ENCODE data around the gene NTNG2.

DNA sequence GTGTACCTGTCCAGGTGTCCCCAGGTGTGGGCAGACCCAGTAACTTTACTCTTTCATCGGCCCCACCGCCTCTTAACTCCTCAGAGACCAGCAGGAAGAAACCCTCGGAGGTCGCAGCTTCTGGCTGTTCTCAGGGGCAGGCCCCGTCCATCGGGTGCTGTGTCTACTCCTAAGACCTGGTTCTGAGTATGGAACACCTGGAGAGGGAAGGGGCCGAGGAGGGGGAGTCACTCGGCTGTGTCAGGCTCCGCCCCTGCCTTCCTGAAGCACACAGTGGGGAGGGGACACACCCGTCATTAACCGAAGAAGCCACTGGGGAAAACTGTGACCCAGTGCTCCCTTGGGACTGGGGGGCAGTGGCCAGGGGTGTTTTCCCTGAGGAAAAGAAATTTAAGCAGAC lies 22.3 kb downstream of the NTNG2 start:
- TF ChIP-seq CTCF (IDR thresholded peaks at IDR 0.05): no peak
- TF ChIP-seq ZFX (IDR thresholded peaks at IDR 0.05; ENCODE audit: borderline replicate concordance): no peak
